K562 (cell line): ENCODE results near the gene REC8. TPM values are rescaled to one million over a fixed set of nuclear protein-coding genes. Genes with fewer than 3 reads are reported as not detected.
A peak's percentile ranks its signal among the peaks of the same experiment; 100 is the strongest.

Experiments
- ATAC-seq: fragments of 200-7000 bp; cut with Tn5 transposase; 3 replicates; pipeline ENCODE4 v1.9.1; 2020; ENCODE audit warnings: moderate library complexity
- BruUV-seq: library from RNA; stranded (reverse); fragments of 400-500 nt; replicated peaks from 2 replicates; lab custom pipeline; 2021; lab: Mats Ljungman, UMichigan
- CTCF ChIA-PET: fragments of 300-600 bp; formaldehyde crosslinking; extraction: SDS; loops from one replicate; lab custom pipeline; 2021; ENCODE audit warnings: low intra/inter-chr PET ratio; lab: Yijun Ruan, JAX
- POLR2A ChIA-PET: fragments of 300-600, 350-650 bp; sonication (Branson Sonifier 250); formaldehyde crosslinking; extraction: SDS; loops from one replicate; lab custom pipeline; 2021; ENCODE audit warnings: antibody characterized with exemption, inconsistent platforms; lab: Yijun Ruan, JAX
- DNase-seq, 4 experiments: peaks; one replicate each; pipeline versions ENCODE4 v3.0.0 to v3.0.0-alpha.2; 2011 to 2018; ENCODE audit warnings: low spot score in 3 of 4, mixed read lengths in 3 of 4; ENCODE audit errors: extremely low read depth in 1 of 4
- FAIRE-seq: peaks from 2 replicates; lab custom pipeline; 2011; peaks lifted over from hg19 to GRCh38; lab: Jason Lieb, UNC
- H2AFZ ChIP-seq: 2 replicates; pipeline ENCODE4 v1.6.0; 2011; ENCODE audit warnings: low read depth, low read length, control low read depth, inconsistent platforms
- H3K27ac ChIP-seq: fragments of 200-600 bp; 3 replicates; pipeline ENCODE4 v1.8.0; 2011; ENCODE audit warnings: low read depth, mild to moderate bottlenecking, control low read depth, inconsistent platforms, low read length, moderate library complexity, mixed read lengths; ENCODE audit errors: extremely low read depth
- H3K27me3 ChIP-seq, 2 experiments: fragments of 300-600 bp in 1 of 2; 2 replicates in 1 of 2; 3 replicates in 1 of 2; pipeline versions ENCODE4 v1.6.0 to v1.8.0; 2011; ENCODE audit warnings: inconsistent platforms in 2 of 2, low read length in 2 of 2, mild to moderate bottlenecking in 1 of 2, mixed read lengths in 1 of 2, moderate library complexity in 1 of 2; ENCODE audit not compliant: control insufficient read depth in 2 of 2, insufficient read depth in 2 of 2
- H3K36me3 ChIP-seq: fragments of 300-600 bp; 3 replicates; pipeline ENCODE4 v1.8.0; 2011; ENCODE audit warnings: mild to moderate bottlenecking, low read length, inconsistent platforms; ENCODE audit not compliant: control insufficient read depth, insufficient read depth
- H3K4me1 ChIP-seq, 2 experiments: fragments of 200-600 bp in 1 of 2; replicated peaks in 1 of 2; 2 replicates in 1 of 2; 3 replicates in 1 of 2; pipeline versions ENCODE4 v1.5.1 to v1.8.0; 2011; ENCODE audit warnings: inconsistent platforms in 2 of 2, low read length in 2 of 2, mild to moderate bottlenecking in 1 of 2, mixed read lengths in 1 of 2, moderate library complexity in 1 of 2; ENCODE audit not compliant: control insufficient read depth in 2 of 2, insufficient read depth in 2 of 2
- H3K4me2 ChIP-seq: 2 replicates; pipeline ENCODE4 v1.6.1; 2011; ENCODE audit warnings: low read length, control low read depth, inconsistent platforms, mixed read lengths; ENCODE audit not compliant: insufficient read depth
- H3K4me3 ChIP-seq: fragments of 200-600 bp; sonication (generic), shearing (Covaris generic); 2 replicates; pipeline ENCODE4 v1.5.1; 2016; ENCODE audit warnings: control low read depth, inconsistent platforms
- H3K79me2 ChIP-seq: fragments of 200-600 bp; 3 replicates; pipeline ENCODE4 v1.8.0; 2011; ENCODE audit warnings: low read length, inconsistent platforms; ENCODE audit not compliant: control insufficient read depth, insufficient read depth
- H3K9ac ChIP-seq, 2 experiments: 2 replicates each; pipeline versions ENCODE4 v1.6.0 to v1.6.1; 2011; ENCODE audit warnings: low read depth in 2 of 2, low read length in 2 of 2, control low read depth in 1 of 2, inconsistent platforms in 1 of 2, mild to moderate bottlenecking in 1 of 2, mixed read lengths in 1 of 2; ENCODE audit not compliant: insufficient read depth in 1 of 2
- H3K9me1 ChIP-seq: one replicate; pipeline ENCODE4 v1.6.0; 2011; ENCODE audit warnings: inconsistent platforms, mild to moderate bottlenecking, low read length, moderate library complexity; ENCODE audit not compliant: control insufficient read depth, insufficient read depth
- H3K9me3 ChIP-seq: replicated peaks from 2 replicates; pipeline ENCODE4 v1.5.1; 2011; ENCODE audit warnings: low read depth, low read length, inconsistent platforms; ENCODE audit not compliant: control insufficient read depth, insufficient read depth
- H4K20me1 ChIP-seq: replicated peaks from 2 replicates; pipeline ENCODE4 v1.6.1; 2011; ENCODE audit warnings: low read length, inconsistent platforms, mixed read lengths; ENCODE audit not compliant: control insufficient read depth, insufficient read depth
- DMBX1 ChIP-seq: fragments of 250-450 bp; sonication (Bioruptor Pico); IDR thresholded peaks from 2 replicates; pipeline ENCODE4 v1.8.0; 2022; ENCODE audit warnings: inconsistent platforms, mild to moderate bottlenecking, moderate library complexity, borderline replicate concordance
- HDAC1 ChIP-seq, 2 experiments: fragments of 450-650 bp; IDR thresholded peaks; 2 replicates each; pipeline ENCODE4 v1.6.1; 2016 to 2017; ENCODE audit warnings: inconsistent platforms in 1 of 2, mild to moderate bottlenecking in 1 of 2, moderate library complexity in 1 of 2
- MTA3 ChIP-seq: fragments of 450-650 bp; formaldehyde crosslinking; IDR thresholded peaks from 2 replicates; pipeline ENCODE4 v1.6.1; 2017; ENCODE audit warnings: mild to moderate bottlenecking, borderline replicate concordance
- SAFB2 ChIP-seq: fragments of 200-400 bp; formaldehyde crosslinking; IDR thresholded peaks from 2 replicates; pipeline ENCODE4 v1.6.1; 2018; ENCODE audit warnings: borderline replicate concordance, low read length, low read depth, moderate library complexity; ENCODE audit not compliant: severe bottlenecking
- TCF3 ChIP-seq: sonication (generic); formaldehyde crosslinking; IDR thresholded peaks from 2 replicates; pipeline ENCODE4 v1.4.0; 2020; ENCODE audit warnings: mild to moderate bottlenecking, missing genetic modification reagents
- ZNF232 ChIP-seq: sonication (generic); formaldehyde crosslinking; IDR thresholded peaks from 2 replicates; pipeline ENCODE4 v1.8.0; 2022; ENCODE audit warnings: mild to moderate bottlenecking, missing genetic modification reagents
- WGBS: fragments of 100-300 bp; shearing (Covaris generic); methylation state at CpG from one replicate; pipeline ENCODE4 v1.1.6; 2016; ENCODE audit warnings: low coverage, mixed read lengths; ENCODE audit not compliant: insufficient coverage; ENCODE audit errors: missing lambda C conversion rate; 5-methylcytosine and 5-hydroxymethylcytosine counted together
- in situ Hi-C: fragments of 300-500 bp; cut with MboI; formaldehyde crosslinking; loops from 4 replicates; pipeline ENCODE4 v1.15.0; 2018; ENCODE audit warnings: inconsistent platforms, mixed read lengths
- intact Hi-C: fragments of 100-400 bp; cut with micrococcal nuclease; formaldehyde crosslinking; loops from 2 replicates; pipeline ENCODE4 v1.14.2; 2022
- polyA plus RNA-seq, 8 experiments: library from polyadenylated mRNA; depleted of rRNA in 4 of 8; stranded (reverse) in 5 of 8; unstranded in 3 of 8; fragments of >200 nt; fragmentation: Nextera tagmentation in 2 of 8; fragmentation: Illumina TruSeq in 1 of 8; extraction: Ambion mirVana in 2 of 8; extraction: Trizol in 1 of 8; gene quantifications; 2 replicates each; pipeline versions ENCODE4 v1.2.1 to v1.2.3, GENCODE V29; 2011 to 2014; ENCODE audit warnings: inconsistent platforms in 1 of 8, missing spikeins in 1 of 8
- total RNA-seq, 7 experiments: library from RNA; depleted of rRNA in 6 of 7; stranded (reverse); fragments of >200 nt in 6 of 7; fragmentation: Illumina TruSeq in 2 of 7; extraction: Trizol in 2 of 7; gene quantifications; 2 replicates each; pipeline versions ENCODE4 v1.2.1 to v1.2.3, GENCODE V29; 2011 to 2021; ENCODE audit warnings: low replicate concordance in 1 of 7
- TF ChIP-seq, protein P1 (sequence below): sonication (generic); formaldehyde crosslinking; IDR thresholded peaks from 2 replicates; pipeline ENCODE4 v1.8.0; 2022; ENCODE audit warnings: missing genetic modification reagents, mild to moderate bottlenecking, moderate library complexity, borderline replicate concordance
- TF ChIP-seq, protein P2 (sequence below): fragments of 450-650 bp; IDR thresholded peaks from 2 replicates; pipeline ENCODE4 v1.6.1; 2016; ENCODE audit warnings: missing biosample characterization, missing genetic modification characterization

Gene REC8
- total and polyA plus RNA-seq, 9 of the 15 experiments (the other 6 are each of a cell fraction or from before 2014, with no cell fraction given) = 0.11 to 2.5 (median 0.85) TPM

DNA sequence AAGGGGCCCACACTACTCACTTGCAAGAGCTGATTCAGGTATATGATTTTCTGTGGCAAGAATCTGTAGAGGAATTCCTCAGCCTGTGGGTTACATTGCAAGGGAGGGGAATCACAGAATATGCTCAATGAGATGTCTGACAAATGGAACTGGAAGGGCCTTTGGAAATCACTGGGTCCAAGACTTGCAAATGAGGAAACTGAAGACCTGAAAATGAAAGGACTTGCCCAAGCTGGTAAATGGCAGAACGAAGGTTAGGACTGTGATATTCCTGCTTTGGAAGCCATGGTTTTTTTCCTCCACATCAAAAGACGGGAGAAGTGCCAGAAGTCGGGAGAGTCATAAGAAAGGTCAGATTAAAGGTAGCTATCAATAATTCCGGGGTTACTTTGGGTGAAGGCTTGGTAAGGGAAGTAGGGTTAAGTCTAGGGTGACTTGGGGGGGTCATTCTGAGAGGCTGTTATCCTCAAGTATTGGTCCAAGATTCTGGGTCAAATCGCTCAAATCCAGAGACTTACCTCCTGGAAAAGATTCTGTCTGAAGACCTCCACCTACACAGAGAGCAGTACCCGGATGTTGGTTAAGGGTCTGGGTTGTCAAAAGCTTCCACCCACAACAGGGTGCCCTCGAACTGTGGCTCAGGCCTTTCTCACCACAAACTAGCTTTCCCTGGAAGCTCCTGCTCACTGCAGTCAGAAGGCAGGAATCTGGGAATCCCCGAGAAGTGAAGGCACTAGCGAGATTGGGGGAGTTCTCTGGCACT is 26.0 kb upstream of the REC8 start:
- Histone ChIP-seq H3K27ac (peak overlapping the region; percentile 70), H4K20me1 (no peaks in the 10 kb centered on the region), H3K36me3 (peaks cover 48% of the 10 kb centered on the region; the same call in 2 of the 3 replicates), H3K9me1 (peaks cover 5% of the 10 kb centered on the region), H3K4me1 (peaks cover 33 to 51% of the 10 kb centered on the region in 2 experiments; a peak in 4 of 5 replicates), H3K4me3 (peak overlapping the region; percentile 98), H3K9ac (peak overlapping the region; percentile 81 to 97), H3K79me2 (peaks cover 44% of the 10 kb centered on the region), H3K4me2 (peak overlapping the region; percentile 98), H3K9me3 (no peaks in the 10 kb centered on the region), H3K27me3 (no peaks in the 10 kb centered on the region), H2AFZ (peak overlapping the region; percentile 63)
- TSS peak; percentile 62 for BruUV-seq
- 2% methylated on average over 9 of the region's 9 CpGs for WGBS
- intact Hi-C loops (loop anchor here (2.0 to 10.0 kb wide), 2 partner anchors 31 to 51 kb away; partner anchors contain the start of genes DCAF11, NRL and PCK2), in situ Hi-C loops (no loop called here)
- FAIRE-seq (peak; percentile 66), ATAC-seq (no peak), DNase-seq (no peak)
- TF ChIP-seq, protein P1, sequence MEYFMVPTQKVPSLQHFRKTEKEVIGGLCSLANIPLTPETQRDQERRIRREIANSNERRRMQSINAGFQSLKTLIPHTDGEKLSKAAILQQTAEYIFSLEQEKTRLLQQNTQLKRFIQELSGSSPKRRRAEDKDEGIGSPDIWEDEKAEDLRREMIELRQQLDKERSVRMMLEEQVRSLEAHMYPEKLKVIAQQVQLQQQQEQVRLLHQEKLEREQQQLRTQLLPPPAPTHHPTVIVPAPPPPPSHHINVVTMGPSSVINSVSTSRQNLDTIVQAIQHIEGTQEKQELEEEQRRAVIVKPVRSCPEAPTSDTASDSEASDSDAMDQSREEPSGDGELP (CRISPR knock-in tag) = no peak
- TF ChIP-seq SAFB2 (no peak), DMBX1 (no peak), ZNF232 (no peak), TCF3 (CRISPR knock-in tag) (no peak), MTA3 (no peak), HDAC1 (IDR thresholded peaks at IDR 0.05) (no peak)
- TF ChIP-seq, protein P2, sequence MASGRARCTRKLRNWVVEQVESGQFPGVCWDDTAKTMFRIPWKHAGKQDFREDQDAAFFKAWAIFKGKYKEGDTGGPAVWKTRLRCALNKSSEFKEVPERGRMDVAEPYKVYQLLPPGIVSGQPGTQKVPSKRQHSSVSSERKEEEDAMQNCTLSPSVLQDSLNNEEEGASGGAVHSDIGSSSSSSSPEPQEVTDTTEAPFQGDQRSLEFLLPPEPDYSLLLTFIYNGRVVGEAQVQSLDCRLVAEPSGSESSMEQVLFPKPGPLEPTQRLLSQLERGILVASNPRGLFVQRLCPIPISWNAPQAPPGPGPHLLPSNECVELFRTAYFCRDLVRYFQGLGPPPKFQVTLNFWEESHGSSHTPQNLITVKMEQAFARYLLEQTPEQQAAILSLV (tag) = no peak
- CTCF ChIA-PET = no interaction called here
- POLR2A ChIA-PET = interaction anchor here (0.7 to 1.8 kb wide), 9 partner anchors 8 to 377 kb away, joined by 3 to 6 read pairs (median 3); partner anchors contain the start of genes DCAF11, NRL and TINF2
